Gastroesophageal sphincter (tissue), 4 donors: ENCODE data around the gene SRSF1. TPM values are rescaled to one million over a fixed set of nuclear protein-coding genes. Genes with fewer than 3 reads are reported as not detected.

Source experiments
- ATAC-seq: fragments of 150-250 bp; one replicate; pipeline ENCODE4 v1.9.1; 2016; ENCODE audit warnings: mild to moderate bottlenecking, moderate library complexity
- H3K27ac ChIP-seq, 4 donors: fragments of 200-600 bp; sonication (generic) in 3 of 4; 1 replicate in 3 of 4; 2 replicates in 1 of 4; pipeline ENCODE4 v1.5.1; 2016 to 2019
- H3K27me3 ChIP-seq: fragments of 200-600 bp; sonication (generic); one replicate; pipeline ENCODE4 v1.5.1; 2019
- H3K36me3 ChIP-seq, 2 donors: fragments of 200-600 bp; sonication (generic); one replicate each; pipeline ENCODE4 v1.5.1; 2019; ENCODE audit warnings: control low read depth in 1 of 2
- H3K4me1 ChIP-seq, 3 donors: fragments of 200-600 bp; sonication (generic); 1 replicate in 2 of 3; 2 replicates in 1 of 3; pipeline ENCODE4 v1.5.1; 2016 to 2019; ENCODE audit warnings: control low read depth in 2 of 3
- H3K4me3 ChIP-seq, 2 donors: fragments of 200-600 bp; sonication (generic); one replicate each; pipeline ENCODE4 v1.5.1; 2019; ENCODE audit warnings: mild to moderate bottlenecking in 1 of 2, moderate library complexity in 1 of 2
- H3K9me3 ChIP-seq, 3 donors: fragments of 200-600 bp; sonication (generic); one replicate each; pipeline ENCODE4 v1.5.1; 2017 to 2019; ENCODE audit warnings: control low read depth in 2 of 3
- EP300 ChIP-seq: sonication (generic); formaldehyde crosslinking; IDR thresholded peaks from one replicate; pipeline ENCODE4 v1.6.1; 2017; ENCODE audit warnings: antibody characterized with exemption, mild to moderate bottlenecking
- POLR2A ChIP-seq, 2 donors: fragments of 450-650 bp; IDR thresholded peaks; one replicate each; pipeline ENCODE4 v1.6.1; 2017; ENCODE audit warnings: antibody characterized with exemption in 2 of 2, mild to moderate bottlenecking in 2 of 2, moderate library complexity in 1 of 2
- POLR2AphosphoS5 ChIP-seq: sonication (generic); formaldehyde crosslinking; IDR thresholded peaks from one replicate; pipeline ENCODE4 v1.6.1; 2017; ENCODE audit warnings: antibody characterized with exemption
- WGBS, 2 donors: methylation state at CpG; one replicate each; pipeline ENCODE4 v1.1.5; 2018; ENCODE audit warnings: low coverage in 1 of 2; 5-methylcytosine and 5-hydroxymethylcytosine counted together
- total RNA-seq, 4 donors: library from RNA; depleted of rRNA; stranded (reverse); fragments of >200 nt; gene quantifications; one replicate each; pipeline ENCODE4 v1.1.0, GENCODE V29; 2016
- TF ChIP-seq, protein P1 (sequence below), 4 experiments: fragments of 200-600 bp in 2 of 4; fragments of 450-650 bp in 2 of 4; sonication (generic) in 1 of 4; IDR thresholded peaks; one replicate each; pipeline ENCODE4 v1.5.1; 2017 to 2019; ENCODE audit warnings: antibody characterized with exemption in 4 of 4, mild to moderate bottlenecking in 2 of 4, moderate library complexity in 2 of 4

Gene SRSF1
- total RNA-seq, 4 donors from 2014 or later, result 139 to 240 (median 198) TPM

DNA sequence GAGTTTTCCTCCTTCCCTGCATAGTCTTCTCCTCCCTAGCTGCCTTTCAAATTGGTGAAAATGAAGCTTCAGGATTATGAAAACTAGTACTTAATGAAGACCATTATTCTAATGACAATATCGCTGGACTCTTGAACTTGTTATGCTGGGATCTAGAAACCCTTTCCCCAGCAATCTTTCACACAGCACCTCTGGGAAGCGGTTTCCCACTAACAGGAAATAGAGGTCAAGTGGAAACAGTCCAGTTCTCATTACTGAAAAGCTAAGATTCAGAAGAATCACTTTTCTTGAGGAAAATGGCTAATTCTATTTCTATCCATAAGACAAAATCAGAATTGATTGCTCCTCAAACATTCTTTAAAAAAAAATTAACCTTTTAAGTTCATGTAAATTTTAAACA, 17.0 kb downstream of the SRSF1 start:
- Histone ChIP-seq H3K4me1 (peaks cover 14 to 59% (median 18%) of the 10 kb centered on the region in 3 donors), H3K9me3 (no peaks in the 10 kb centered on the region), H3K36me3 (no peaks in the 10 kb centered on the region), H3K4me3 (no peak overlapping the region), H3K27ac (peak overlapping the region; percentile 94 to 99 (median 97)), H3K27me3 (no peaks in the 10 kb centered on the region)
- WGBS, 2 donors, result 77% methylated on average over 2 of the region's 2 CpGs; no CpG with 5 or more reads in 1 of the 2 donors
- TF ChIP-seq, protein P1, sequence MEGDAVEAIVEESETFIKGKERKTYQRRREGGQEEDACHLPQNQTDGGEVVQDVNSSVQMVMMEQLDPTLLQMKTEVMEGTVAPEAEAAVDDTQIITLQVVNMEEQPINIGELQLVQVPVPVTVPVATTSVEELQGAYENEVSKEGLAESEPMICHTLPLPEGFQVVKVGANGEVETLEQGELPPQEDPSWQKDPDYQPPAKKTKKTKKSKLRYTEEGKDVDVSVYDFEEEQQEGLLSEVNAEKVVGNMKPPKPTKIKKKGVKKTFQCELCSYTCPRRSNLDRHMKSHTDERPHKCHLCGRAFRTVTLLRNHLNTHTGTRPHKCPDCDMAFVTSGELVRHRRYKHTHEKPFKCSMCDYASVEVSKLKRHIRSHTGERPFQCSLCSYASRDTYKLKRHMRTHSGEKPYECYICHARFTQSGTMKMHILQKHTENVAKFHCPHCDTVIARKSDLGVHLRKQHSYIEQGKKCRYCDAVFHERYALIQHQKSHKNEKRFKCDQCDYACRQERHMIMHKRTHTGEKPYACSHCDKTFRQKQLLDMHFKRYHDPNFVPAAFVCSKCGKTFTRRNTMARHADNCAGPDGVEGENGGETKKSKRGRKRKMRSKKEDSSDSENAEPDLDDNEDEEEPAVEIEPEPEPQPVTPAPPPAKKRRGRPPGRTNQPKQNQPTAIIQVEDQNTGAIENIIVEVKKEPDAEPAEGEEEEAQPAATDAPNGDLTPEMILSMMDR (IDR thresholded peaks at IDR 0.05), result no peak
- no peak for TF ChIP-seq POLR2AphosphoS5
- no peak for TF ChIP-seq POLR2A (IDR thresholded peaks at IDR 0.05)
- no peak for TF ChIP-seq EP300
- ATAC-seq, result no peak

GRCh38 chr17:57988301-57989250, 18.5 kb downstream of the SRSF1 start:
- 10 to 17% methylated on average over 4 to 6 of the region's 54 CpGs for WGBS, 2 donors
- Histone ChIP-seq H3K27ac (peak overlapping the region; percentile 94 to 99 (median 97)), H3K4me1 (peaks cover 13 to 59% (median 23%) of the 10 kb centered on the region in 3 donors), H3K9me3 (no peaks in the 10 kb centered on the region), H3K4me3 (peak overlapping the region; percentile 86), H3K36me3 (no peaks in the 10 kb centered on the region), H3K27me3 (no peaks in the 10 kb centered on the region)
- TF ChIP-seq POLR2A (IDR thresholded peaks at IDR 0.05) (peak in 1 of 2 donors; percentile 31), EP300 (no peak), POLR2AphosphoS5 (peak; percentile 69)
- TF ChIP-seq, protein P1 (IDR thresholded peaks at IDR 0.05), result peak in 1 of 4 experiments; percentile 22
- ATAC-seq, result peak; percentile 84

GRCh38 chr17:57987581-57988300, 19.3 kb downstream of the SRSF1 start, which contains the start of gene VEZF1:
Gene VEZF1 (minus strand): TSS chr17:57988254. CDS start chr17:57988111, 143 bp downstream.
- H3K27me3 ChIP-seq, result no peaks in the 10 kb centered on the region
- 0% methylated on average over 7 of the region's 74 CpGs; no CpG with 5 or more reads in 1 of the 2 donors for WGBS, 2 donors
- peaks cover 0 to 3% of the 10 kb centered on the region in 2 donors for H3K36me3 ChIP-seq
- TF ChIP-seq POLR2A (IDR thresholded peaks at IDR 0.05) (peak; percentile 50 to 66), EP300 (no peak), POLR2AphosphoS5 (peak; percentile 77)
- TF ChIP-seq, protein P1 (IDR thresholded peaks at IDR 0.05), result peak in 1 of 4 experiments; percentile 8
- peak within 1 kb of the TSS; percentile 94 to 99 (median 97) for H3K27ac ChIP-seq
- H3K4me3 ChIP-seq, result peak within 1 kb of the TSS; percentile 86
- peaks cover 18 to 59% (median 25%) of the 10 kb centered on the region in 3 donors for H3K4me1 ChIP-seq
- peak; percentile 81 for ATAC-seq
- no peaks in the 10 kb centered on the region for H3K9me3 ChIP-seq

DNA sequence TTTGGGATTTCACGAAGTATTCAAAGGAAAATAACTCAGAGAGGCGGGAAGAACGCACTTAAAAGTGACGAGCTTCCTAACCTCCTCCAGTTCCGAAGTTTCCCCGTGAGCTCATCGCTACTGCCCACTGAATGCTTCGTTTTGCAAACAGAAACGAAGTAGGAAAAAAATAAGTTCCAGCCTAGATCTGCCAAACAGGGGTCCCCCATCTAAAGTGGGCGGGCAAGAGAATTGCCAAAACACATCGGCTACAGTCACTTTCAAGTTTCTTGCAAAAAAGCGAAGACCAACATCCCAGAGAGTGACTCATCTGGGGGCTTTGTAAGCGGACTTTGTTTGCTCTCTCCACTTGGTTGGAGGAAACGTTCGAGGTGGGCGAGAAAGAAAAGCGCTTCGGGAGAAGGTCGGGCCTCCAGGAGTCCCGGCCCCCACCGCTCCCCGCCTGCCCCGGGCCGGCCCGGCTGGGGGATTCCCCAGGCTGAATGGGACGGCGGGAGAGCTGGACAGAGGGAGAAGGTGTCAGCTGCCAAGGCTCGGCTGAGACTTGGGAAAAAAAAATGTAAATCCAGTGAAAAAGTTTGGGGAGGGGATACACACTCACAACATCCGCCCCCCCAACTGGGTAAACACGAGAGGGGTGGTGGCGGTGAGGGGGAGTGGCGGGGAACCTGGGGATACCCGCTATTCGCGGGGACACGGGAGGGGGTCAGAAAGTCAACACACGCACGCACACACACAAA, 20.0 kb downstream of the SRSF1 start:
- Histone ChIP-seq H3K4me1 (peaks cover 21 to 62% (median 31%) of the 10 kb centered on the region in 3 donors), H3K4me3 (peak overlapping the region; percentile 86), H3K9me3 (no peaks in the 10 kb centered on the region), H3K27me3 (no peaks in the 10 kb centered on the region), H3K27ac (peak overlapping the region; percentile 94 to 99 (median 97)), H3K36me3 (peaks cover 0 to 8% of the 10 kb centered on the region in 2 donors)
- ATAC-seq, result peak; percentile 25
- TF ChIP-seq EP300 (no peak), POLR2A (IDR thresholded peaks at IDR 0.05) (peak in 1 of 2 donors; percentile 49), POLR2AphosphoS5 (peak; percentile 79)
- TF ChIP-seq, protein P1 (IDR thresholded peaks at IDR 0.05), result no peak
- 1% methylated on average over 16 to 36 of the region's 38 CpGs for WGBS, 2 donors
